ENCODE data around the gene ZNF549.

Gene ZNF549

GRCh38 chr19:57599761-57600383 is 72.7 kb downstream of the ZNF549 start, which contains the start of gene ZNF530 (continued):
- TF ChIP-seq ZBTB11 (tag by site-specific recombination; conservative IDR thresholded peaks at IDR 0.05; ENCODE audit: low read depth) (peak; percentile 97), KLF17 (tag by site-specific recombination; IDR thresholded peaks at IDR 0.05) (no peak), ZIC2 (tag by site-specific recombination; IDR thresholded peaks at IDR 0.05) (no peak; the same call in 1 of the 2 replicates), ZNF677 (tag by site-specific recombination; IDR thresholded peaks at IDR 0.05) (peak; percentile 54; the same call in 1 of the 2 replicates), YY1 (tag by site-specific recombination; IDR thresholded peaks at IDR 0.05) (no peak), ZBTB21 (tag by site-specific recombination; IDR thresholded peaks at IDR 0.05) (0 out of 2 replicates have a peak, but pooled peaks have one; percentile 36), ZNF302 (tag by site-specific recombination; IDR thresholded peaks at IDR 0.05; ENCODE audit: low read depth) (no peak), ZNF830 (tag by site-specific recombination; IDR thresholded peaks at IDR 0.05; ENCODE audit: low read depth) (peak; percentile 34; the same call in 1 of the 2 replicates), ZBTB7A (tag by site-specific recombination; IDR thresholded peaks at IDR 0.05; ENCODE audit: low read depth) (no peak), ZNF785 (tag by site-specific recombination; IDR thresholded peaks at IDR 0.05) (no peak), ZBTB8A (tag by site-specific recombination; IDR thresholded peaks at IDR 0.05) (peak; percentile 43; the same call in 1 of the 2 replicates), TCF7L2 (IDR thresholded peaks at IDR 0.05; ENCODE audit: borderline replicate concordance, low read depth, low read length) (no peak), ZNF404 (tag by site-specific recombination; IDR thresholded peaks at IDR 0.05) (no peak), ZNF623 (tag by site-specific recombination; IDR thresholded peaks at IDR 0.05) (no peak), BCL11A (tag by site-specific recombination; IDR thresholded peaks at IDR 0.05; ENCODE audit: low read depth) (no peak), ZNF274 (IDR thresholded peaks at IDR 0.05; ENCODE audit: low read length) (no peak), ZNF274 (tag by site-specific recombination; IDR thresholded peaks at IDR 0.05; ENCODE audit: borderline replicate concordance) (no peak), ZEB2 (tag by site-specific recombination; IDR thresholded peaks at IDR 0.05) (0 out of 2 replicates have a peak, but pooled peaks have one; percentile 41), ZNF391 (tag by site-specific recombination; IDR thresholded peaks at IDR 0.05; ENCODE audit: borderline replicate concordance, low read depth) (0 out of 2 replicates have a peak, but pooled peaks have one; percentile 50), SCRT2 (tag by site-specific recombination; IDR thresholded peaks at IDR 0.05) (peak; percentile 98), ZBTB26 (tag by site-specific recombination; optimal IDR thresholded peaks at IDR 0.05) (peak; percentile 48), ZNF529 (tag by site-specific recombination; IDR thresholded peaks at IDR 0.05; ENCODE audit: insufficient replicate concordance) (no peak), SETDB1 (IDR thresholded peaks at IDR 0.05; ENCODE audit: insufficient read length, low read length) (no peak), ZNF555 (tag by site-specific recombination; conservative IDR thresholded peaks at IDR 0.05) (no peak), SP7 (tag by site-specific recombination; IDR thresholded peaks at IDR 0.05) (peak; percentile 65), ZNF629 (tag by site-specific recombination; IDR thresholded peaks at IDR 0.05) (peak; percentile 60), PBX3 (CRISPR knock-in tag; IDR thresholded peaks at IDR 0.05) (peak; percentile 78), ZXDB (tag by site-specific recombination; IDR thresholded peaks at IDR 0.05) (peak; percentile 60), ZNF223 (tag by site-specific recombination; IDR thresholded peaks at IDR 0.05) (no peak)
- TF ChIP-seq, protein P1, sequence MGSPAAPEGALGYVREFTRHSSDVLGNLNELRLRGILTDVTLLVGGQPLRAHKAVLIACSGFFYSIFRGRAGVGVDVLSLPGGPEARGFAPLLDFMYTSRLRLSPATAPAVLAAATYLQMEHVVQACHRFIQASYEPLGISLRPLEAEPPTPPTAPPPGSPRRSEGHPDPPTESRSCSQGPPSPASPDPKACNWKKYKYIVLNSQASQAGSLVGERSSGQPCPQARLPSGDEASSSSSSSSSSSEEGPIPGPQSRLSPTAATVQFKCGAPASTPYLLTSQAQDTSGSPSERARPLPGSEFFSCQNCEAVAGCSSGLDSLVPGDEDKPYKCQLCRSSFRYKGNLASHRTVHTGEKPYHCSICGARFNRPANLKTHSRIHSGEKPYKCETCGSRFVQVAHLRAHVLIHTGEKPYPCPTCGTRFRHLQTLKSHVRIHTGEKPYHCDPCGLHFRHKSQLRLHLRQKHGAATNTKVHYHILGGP (tag by site-specific recombination; IDR thresholded peaks at IDR 0.05): 0 out of 2 replicates have a peak, but pooled peaks have one; percentile 21
- TF ChIP-seq, protein P2, sequence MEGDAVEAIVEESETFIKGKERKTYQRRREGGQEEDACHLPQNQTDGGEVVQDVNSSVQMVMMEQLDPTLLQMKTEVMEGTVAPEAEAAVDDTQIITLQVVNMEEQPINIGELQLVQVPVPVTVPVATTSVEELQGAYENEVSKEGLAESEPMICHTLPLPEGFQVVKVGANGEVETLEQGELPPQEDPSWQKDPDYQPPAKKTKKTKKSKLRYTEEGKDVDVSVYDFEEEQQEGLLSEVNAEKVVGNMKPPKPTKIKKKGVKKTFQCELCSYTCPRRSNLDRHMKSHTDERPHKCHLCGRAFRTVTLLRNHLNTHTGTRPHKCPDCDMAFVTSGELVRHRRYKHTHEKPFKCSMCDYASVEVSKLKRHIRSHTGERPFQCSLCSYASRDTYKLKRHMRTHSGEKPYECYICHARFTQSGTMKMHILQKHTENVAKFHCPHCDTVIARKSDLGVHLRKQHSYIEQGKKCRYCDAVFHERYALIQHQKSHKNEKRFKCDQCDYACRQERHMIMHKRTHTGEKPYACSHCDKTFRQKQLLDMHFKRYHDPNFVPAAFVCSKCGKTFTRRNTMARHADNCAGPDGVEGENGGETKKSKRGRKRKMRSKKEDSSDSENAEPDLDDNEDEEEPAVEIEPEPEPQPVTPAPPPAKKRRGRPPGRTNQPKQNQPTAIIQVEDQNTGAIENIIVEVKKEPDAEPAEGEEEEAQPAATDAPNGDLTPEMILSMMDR (tag by site-specific recombination; IDR thresholded peaks at IDR 0.05): no peak; the same call in none of the 2 replicates
